Activated CD8-positive, alpha-beta T cell treated with anti-CD3 and anti-CD28 coated beads, Interleukin-2, amount 10 ng/mL, durations not matched to agents 7 days and 5 days (primary cell): ENCODE measurements around the gene SPATS2. TPM values are rescaled to one million over a fixed set of nuclear protein-coding genes. Genes with fewer than 3 reads are reported as not detected.

Experiments
- ATAC-seq: fragments of 150-1000 bp; cut with Tn5 transposase; one replicate; pipeline ENCODE4 v1.10.0; 2021; ENCODE audit warnings: moderate library complexity
- CTCF ChIA-PET: fragments of 350-600 bp; sonication (Branson Sonifier 250); formaldehyde crosslinking; loops from one replicate; lab custom pipeline; 2021; ENCODE audit warnings: antibody characterized with exemption; lab: Charles Lee
- POLR2A ChIA-PET: fragments of 350-600 bp; sonication (Branson Sonifier 250); formaldehyde crosslinking; loops from one replicate; lab custom pipeline; 2021; ENCODE audit warnings: antibody characterized with exemption; lab: Charles Lee
- DNase-seq: peaks from one replicate; pipeline ENCODE4 v3.0.0-alpha.2; 2020
- H3K27ac Mint-ChIP-seq: one replicate; pipeline ENCODE4 v1.8.0; 2021; ENCODE audit warnings: mild to moderate bottlenecking, mixed read lengths
- H3K27me3 Mint-ChIP-seq: one replicate; pipeline ENCODE4 v1.8.0; 2021; ENCODE audit warnings: low read depth, mixed read lengths
- H3K36me3 Mint-ChIP-seq: one replicate; pipeline ENCODE4 v1.8.0; 2021; ENCODE audit warnings: low read depth, mixed read lengths
- H3K4me1 Mint-ChIP-seq: one replicate; pipeline ENCODE4 v1.8.0; 2021; ENCODE audit warnings: low read depth, mixed read lengths
- H3K4me3 Mint-ChIP-seq: one replicate; pipeline ENCODE4 v1.8.0; 2021; ENCODE audit warnings: mild to moderate bottlenecking, mixed read lengths
- H3K9me3 Mint-ChIP-seq: one replicate; pipeline ENCODE4 v1.8.0; 2022; ENCODE audit warnings: mixed read lengths; ENCODE audit not compliant: insufficient read depth
- total RNA-seq, 2 experiments: library from RNA; stranded (reverse); gene quantifications; one replicate each; pipeline ENCODE4 v1.2.3, GENCODE V29; 2021

SPATS2 gene
- total RNA-seq, 2 experiments from 2014 or later: 12.9 to 13.0 TPM

DNA sequence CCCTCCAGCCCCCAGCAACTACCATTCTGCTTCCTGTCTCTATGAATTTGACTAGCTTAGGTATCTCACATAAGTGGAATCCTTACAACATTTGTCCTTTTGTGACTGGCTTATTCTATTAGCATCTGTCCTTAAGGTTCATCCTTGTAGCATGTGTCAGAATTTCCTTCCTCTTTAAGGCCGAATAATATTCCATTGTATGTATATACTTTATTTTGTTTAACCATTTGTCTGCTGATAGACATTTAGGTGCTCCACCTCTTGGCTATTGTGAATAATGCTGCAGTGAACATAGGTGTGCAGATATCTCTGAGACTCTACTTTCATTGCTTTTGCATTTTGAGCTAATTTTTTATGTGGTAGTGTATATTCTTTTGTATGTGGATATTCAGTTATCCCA lies 75.7 kb downstream of the SPATS2 start:
- Mint-ChIP-seq H3K4me3 (no peak overlapping the region), H3K9me3 (no peaks in the 10 kb centered on the region), H3K4me1 (no peaks in the 10 kb centered on the region), H3K36me3 (peaks cover 2% of the 10 kb centered on the region), H3K27me3 (no peaks in the 10 kb centered on the region), H3K27ac (no peak overlapping the region)
- ChIA-PET CTCF (interaction anchor here (1.0 to 2.0 kb wide), 7 partner anchors 10 to 95 kb away, joined by 3 to 9 read pairs (median 4); partner anchors contain the start of gene SPATS2), POLR2A (no interaction called here)
- ATAC-seq (no peak), DNase-seq (no peak)

GRCh38 chr12:49446571-49446970 lies 79.3 kb downstream of the SPATS2 start:
- H3K27ac Mint-ChIP-seq: no peak overlapping the region
- ChIA-PET POLR2A (no interaction called here), CTCF (no interaction called here)
- peaks cover 2% of the 10 kb centered on the region for H3K36me3 Mint-ChIP-seq
- ATAC-seq (no peak), DNase-seq (no peak)
- H3K4me3 Mint-ChIP-seq: no peak overlapping the region
- H3K4me1 Mint-ChIP-seq: peaks cover 2% of the 10 kb centered on the region
- H3K9me3 Mint-ChIP-seq: peaks cover 5% of the 10 kb centered on the region
- no peaks in the 10 kb centered on the region for H3K27me3 Mint-ChIP-seq

DNA sequence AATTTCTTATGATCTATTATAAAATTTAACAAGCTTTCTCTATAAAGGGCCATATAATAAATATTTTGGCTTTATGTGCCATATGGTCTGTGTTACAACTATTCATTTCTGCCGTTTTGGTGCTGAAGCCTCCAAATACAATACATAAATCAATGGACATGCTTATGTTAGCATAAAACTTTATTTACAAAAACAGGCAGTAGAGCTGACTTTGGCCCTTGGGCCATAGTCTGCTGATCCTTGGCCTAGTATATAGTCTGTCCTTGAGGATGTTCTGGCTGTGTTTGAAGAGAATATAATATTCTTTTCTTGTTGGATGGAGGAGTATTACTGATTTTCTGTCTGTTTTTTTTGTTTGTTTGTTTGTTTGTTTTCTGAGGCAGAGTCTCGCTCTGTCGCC lies 81.6 kb downstream of the SPATS2 start:
- Mint-ChIP-seq H3K27ac (no peak overlapping the region), H3K36me3 (no peaks in the 10 kb centered on the region), H3K4me3 (no peak overlapping the region), H3K9me3 (peaks cover 5% of the 10 kb centered on the region), H3K4me1 (peaks cover 10% of the 10 kb centered on the region), H3K27me3 (no peaks in the 10 kb centered on the region)
- POLR2A ChIA-PET: no interaction called here
- no peak for DNase-seq
- no peak for ATAC-seq
- CTCF ChIA-PET: interaction anchor here (0.6 to 1.1 kb wide), 2 partner anchors 80 to 214 kb away, joined by 3 read pairs; no protein-coding TSS in a partner anchor

- DNase-seq (no peak), ATAC-seq (no peak)
- Mint-ChIP-seq H3K9me3 (peaks cover 5% of the 10 kb centered on the region), H3K27me3 (no peaks in the 10 kb centered on the region), H3K27ac (no peak overlapping the region), H3K36me3 (peaks cover 2% of the 10 kb centered on the region), H3K4me3 (no peak overlapping the region), H3K4me1 (peaks cover 10% of the 10 kb centered on the region)
- ChIA-PET CTCF (interaction anchor here (1.1 to 1.3 kb wide), 4 partner anchors 9 to 93 kb away, joined by 3 to 4 read pairs (median 4); partner anchors contain the start of gene SPATS2), POLR2A (interaction anchor here (1.2 to 1.4 kb wide), 2 partner anchors 17 to 85 kb away, joined by 4 to 8 read pairs; partner anchors contain the start of gene SPATS2)
Observed at GRCh38 chr12:49451468-49452259, 84.4 kb downstream of the SPATS2 start.

DNA sequence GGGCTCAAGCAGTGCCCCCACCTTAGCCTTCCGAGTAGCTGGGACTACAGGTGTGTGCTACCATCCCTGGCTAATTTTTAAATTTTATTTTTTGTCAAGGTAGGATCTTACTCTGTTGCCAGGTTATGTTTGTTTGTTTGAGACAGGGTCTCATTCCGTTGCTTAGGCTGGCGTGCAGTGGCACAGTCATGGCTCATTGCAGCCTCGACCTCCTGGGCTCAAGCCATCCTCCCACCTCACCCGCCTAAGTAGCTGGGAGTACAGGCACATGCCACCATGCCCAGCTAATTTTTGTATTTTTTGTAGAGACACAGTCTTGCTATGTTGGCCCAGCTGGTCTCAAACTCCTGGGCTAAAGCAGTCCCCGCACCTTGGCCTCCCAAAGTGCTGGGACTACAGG lies 88.2 kb downstream of the SPATS2 start:
- DNase-seq (no peak), ATAC-seq (no peak)
- ChIA-PET CTCF (interaction anchor here (0.8 to 1.3 kb wide), 4 partner anchors 67 to 108 kb away, joined by 3 to 4 read pairs (median 3); no protein-coding TSS in a partner anchor), POLR2A (no interaction called here)
- H3K27ac Mint-ChIP-seq: no peak overlapping the region
- no peaks in the 10 kb centered on the region for H3K9me3 Mint-ChIP-seq
- H3K27me3 Mint-ChIP-seq: no peaks in the 10 kb centered on the region
- H3K36me3 Mint-ChIP-seq: peaks cover 2% of the 10 kb centered on the region
- H3K4me3 Mint-ChIP-seq: no peak overlapping the region
- peaks cover 10% of the 10 kb centered on the region for H3K4me1 Mint-ChIP-seq

- Mint-ChIP-seq H3K36me3 (peaks cover 2% of the 10 kb centered on the region), H3K27me3 (no peaks in the 10 kb centered on the region), H3K9me3 (no peaks in the 10 kb centered on the region), H3K4me3 (no peak overlapping the region), H3K27ac (no peak overlapping the region), H3K4me1 (peaks cover 10% of the 10 kb centered on the region)
- DNase-seq (no peak), ATAC-seq (no peak)
- ChIA-PET POLR2A (interaction anchor here (0.7 kb wide), 1 partner anchor 556 kb away, joined by 3 read pairs; no protein-coding TSS in a partner anchor), CTCF (interaction anchor here (1.2 to 1.3 kb wide), 3 partner anchors 68 to 109 kb away, joined by 3 to 4 read pairs (median 3); no protein-coding TSS in a partner anchor)
Observed at GRCh38 chr12:49456131-49456679, 88.9 kb downstream of the SPATS2 start.

- POLR2A ChIA-PET: no interaction called here
- DNase-seq: no peak
- no peaks in the 10 kb centered on the region for H3K9me3 Mint-ChIP-seq
- H3K27ac Mint-ChIP-seq: no peak overlapping the region
- H3K4me3 Mint-ChIP-seq: no peak overlapping the region
- CTCF ChIA-PET: interaction anchor here (0.7 kb wide), 1 partner anchor 776 kb away, joined by 3 read pairs; no protein-coding TSS in a partner anchor
- H3K27me3 Mint-ChIP-seq: no peaks in the 10 kb centered on the region
- ATAC-seq: no peak
- H3K4me1 Mint-ChIP-seq: no peaks in the 10 kb centered on the region
- H3K36me3 Mint-ChIP-seq: peaks cover 4% of the 10 kb centered on the region
Observed at GRCh38 chr12:49458816-49459215, 91.6 kb downstream of the SPATS2 start.

DNA sequence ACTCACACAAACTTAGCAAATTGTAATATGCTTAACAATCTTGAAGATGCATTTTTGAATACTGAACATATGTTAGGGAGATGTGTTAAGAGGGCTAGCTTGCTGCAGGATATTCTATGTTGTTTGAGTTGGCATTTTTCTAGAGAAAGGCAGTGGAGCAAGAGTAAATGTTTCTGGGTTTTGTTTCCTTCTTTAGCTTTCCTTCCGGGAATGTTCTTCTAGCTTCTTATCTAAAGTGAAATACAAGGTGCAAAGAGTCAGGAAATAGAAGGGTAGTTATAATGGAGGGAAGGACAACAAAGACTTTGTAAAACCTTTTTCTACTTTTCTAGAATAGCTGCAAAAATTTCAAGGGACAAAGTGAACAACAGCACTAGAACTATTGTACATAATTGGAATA lies 94.0 kb downstream of the SPATS2 start:
- Mint-ChIP-seq H3K36me3 (peaks cover 2% of the 10 kb centered on the region), H3K9me3 (no peaks in the 10 kb centered on the region), H3K4me3 (no peak overlapping the region), H3K27me3 (no peaks in the 10 kb centered on the region), H3K4me1 (no peaks in the 10 kb centered on the region), H3K27ac (no peak overlapping the region)
- CTCF ChIA-PET: interaction anchor here (0.8 to 2.6 kb wide), 9 partner anchors 10 to 124 kb away, joined by 3 to 18 read pairs (median 4); partner anchors contain the start of gene SPATS2
- POLR2A ChIA-PET: no interaction called here
- no peak for ATAC-seq
- DNase-seq: no peak

DNA sequence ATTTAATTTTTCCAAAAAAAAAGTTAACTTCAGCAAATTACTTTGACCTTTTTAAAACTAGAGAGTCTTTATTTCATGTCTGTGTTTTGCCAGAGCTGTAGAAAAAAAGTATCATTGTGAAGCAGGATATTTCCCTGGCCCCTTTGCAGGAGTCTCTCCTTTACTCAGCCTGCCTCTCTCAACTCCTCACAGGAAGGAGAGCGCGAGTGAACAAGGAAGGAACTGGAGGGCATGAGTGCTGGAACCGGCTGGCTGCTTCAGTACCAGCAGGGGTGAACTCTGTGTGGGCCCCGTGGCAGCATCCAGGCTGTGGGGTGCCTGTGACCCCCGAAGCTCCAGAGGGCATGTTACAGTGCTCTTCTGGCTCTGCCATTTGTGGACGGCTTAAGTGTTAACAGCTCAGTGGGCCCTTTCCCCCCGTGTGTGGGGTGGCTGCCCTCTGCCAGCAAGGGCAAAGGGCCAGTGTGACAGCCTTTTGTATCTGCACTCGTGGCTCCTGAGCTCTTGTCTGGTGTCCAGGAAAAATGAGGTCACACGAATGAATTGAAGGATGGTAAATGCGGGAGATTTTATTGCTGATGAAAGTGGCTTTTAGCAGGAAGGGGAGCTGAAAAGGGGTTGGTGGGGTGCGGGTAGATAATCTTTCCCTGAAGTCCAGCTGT lies 95.0 kb downstream of the SPATS2 start:
- H3K36me3 Mint-ChIP-seq: peaks cover 2% of the 10 kb centered on the region
- POLR2A ChIA-PET: no interaction called here
- CTCF ChIA-PET: interaction anchor here (1.0 to 2.6 kb wide), 5 partner anchors 9 to 104 kb away, joined by 3 to 18 read pairs (median 4); partner anchors contain the start of gene SPATS2
- H3K27ac Mint-ChIP-seq: no peak overlapping the region
- H3K9me3 Mint-ChIP-seq: no peaks in the 10 kb centered on the region
- H3K27me3 Mint-ChIP-seq: no peaks in the 10 kb centered on the region
- ATAC-seq: no peak
- no peaks in the 10 kb centered on the region for H3K4me1 Mint-ChIP-seq
- no peak for DNase-seq
- H3K4me3 Mint-ChIP-seq: no peak overlapping the region

DNA sequence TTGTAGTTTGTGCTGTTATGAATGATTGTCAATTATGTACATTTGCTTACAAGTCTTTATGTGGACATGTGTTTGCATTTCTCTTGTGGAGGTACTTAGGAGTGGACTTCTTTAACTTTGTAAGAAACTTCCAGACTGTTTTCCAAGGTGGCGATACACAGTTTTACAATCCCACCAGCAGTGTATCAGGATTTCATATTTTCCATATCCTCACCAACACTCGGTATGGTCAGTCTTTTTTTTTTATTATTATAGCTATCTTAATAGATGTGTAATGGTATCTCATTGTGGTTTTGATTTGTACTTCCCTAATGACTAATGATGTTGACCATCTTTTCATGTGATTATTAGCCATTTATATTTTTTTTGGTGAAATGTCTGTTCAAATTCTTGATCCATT lies 97.9 kb downstream of the SPATS2 start:
- no peaks in the 10 kb centered on the region for H3K4me1 Mint-ChIP-seq
- DNase-seq (no peak), ATAC-seq (no peak)
- ChIA-PET POLR2A (no interaction called here), CTCF (no interaction called here)
- no peaks in the 10 kb centered on the region for H3K9me3 Mint-ChIP-seq
- H3K36me3 Mint-ChIP-seq: peaks cover 2% of the 10 kb centered on the region
- no peak overlapping the region for H3K27ac Mint-ChIP-seq
- H3K27me3 Mint-ChIP-seq: no peaks in the 10 kb centered on the region
- H3K4me3 Mint-ChIP-seq: no peak overlapping the region

DNA sequence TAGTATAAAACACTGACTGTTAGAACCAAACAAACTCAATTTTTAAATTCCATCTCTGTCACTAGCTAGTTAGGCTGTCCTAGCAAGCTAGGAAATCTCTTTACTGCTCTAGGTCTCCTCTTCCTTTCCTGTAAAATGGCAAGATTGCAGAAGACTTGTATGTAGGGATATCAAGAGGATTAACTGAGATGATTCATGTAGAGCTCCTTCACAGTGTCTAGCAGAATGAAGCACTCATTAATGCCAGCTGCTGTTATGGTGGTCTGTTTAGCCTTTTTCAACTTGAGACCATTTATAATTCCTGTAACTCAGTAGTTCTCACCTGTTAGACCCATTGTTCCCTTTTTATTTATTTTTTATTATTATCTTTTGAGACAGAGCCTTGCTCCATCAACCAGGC lies 103.7 kb downstream of the SPATS2 start:
- POLR2A ChIA-PET: interaction anchor here (1.3 kb wide), 1 partner anchor 17 kb away, joined by 3 read pairs; no protein-coding TSS in a partner anchor
- H3K4me3 Mint-ChIP-seq: no peak overlapping the region
- H3K27me3 Mint-ChIP-seq: no peaks in the 10 kb centered on the region
- no peaks in the 10 kb centered on the region for H3K4me1 Mint-ChIP-seq
- DNase-seq: no peak
- CTCF ChIA-PET: interaction anchor here (0.7 to 4.1 kb wide), 8 partner anchors 10 to 271 kb away, joined by 3 to 17 read pairs (median 4); partner anchors contain the start of gene TMBIM6
- H3K36me3 Mint-ChIP-seq: no peaks in the 10 kb centered on the region
- no peaks in the 10 kb centered on the region for H3K9me3 Mint-ChIP-seq
- ATAC-seq: no peak
- H3K27ac Mint-ChIP-seq: no peak overlapping the region
